ENCODE results near the gene ST6GALNAC4. TPM values are rescaled to one million over a fixed set of nuclear protein-coding genes. Genes with fewer than 3 reads are reported as not detected.

ST6GALNAC4 gene
- polyA plus RNA-seq, 1 donor (not counting 4 experiments of a cell fraction or from before 2014, with no cell fraction given) = 5.8 TPM

- no peak overlapping the region for H3K4me3 ChIP-seq (ENCODE audit: control insufficient read depth in 2 of 3, extremely low read depth in 1 of 3, insufficient read depth in 2 of 3, low read depth in 1 of 3, low read length in 3 of 3)
These were observed 23.4 kb downstream of the ST6GALNAC4 start for GRCh38 chr9:127893392-127893791.

GRCh38 chr9:127892831-127893230 lies 24.0 kb downstream of the ST6GALNAC4 start:
- Histone ChIP-seq H3K4me3 (ENCODE audit: control insufficient read depth in 2 of 3, extremely low read depth in 1 of 3, insufficient read depth in 2 of 3, low read depth in 1 of 3, low read length in 3 of 3) (no peak overlapping the region), H4K20me1 (ENCODE audit: control insufficient read depth, extremely low read depth, insufficient read depth, low read length) (no peaks in the 10 kb centered on the region), H3K9me1 (ENCODE audit: control insufficient read depth, extremely low read depth, insufficient read depth, low read length) (no peaks in the 10 kb centered on the region), H3K27me3 (ENCODE audit: control insufficient read depth, extremely low read depth, insufficient read depth, low read length) (no peaks in the 10 kb centered on the region), H3K4me1 (ENCODE audit: control insufficient read depth, extremely low read depth, insufficient read depth, low read length) (no peaks in the 10 kb centered on the region), H3K9ac (ENCODE audit: control insufficient read depth, extremely low read depth, insufficient read depth, low read length) (no peak overlapping the region), H3K79me2 (ENCODE audit: control insufficient read depth, insufficient read depth, low read length) (peaks cover under 1% of the 10 kb centered on the region), H3K4me2 (ENCODE audit: control insufficient read depth, extremely low read depth, insufficient read depth, low read depth, low read length) (no peak overlapping the region), H3K27ac (ENCODE audit: control insufficient read depth, insufficient read depth, low read length) (no peak overlapping the region), H3K36me3 (ENCODE audit: control insufficient read depth in 2 of 2, extremely low read depth in 1 of 2, insufficient read depth in 2 of 2, low read length in 2 of 2) (peaks cover 31 to 32% of the 10 kb centered on the region in 2 experiments), H2AFZ (ENCODE audit: control insufficient read depth, low read length) (no peak overlapping the region), H3K9me3 (ENCODE audit: control insufficient read depth, low read depth, low read length) (peaks cover 13% of the 10 kb centered on the region)
- FAIRE-seq = no peak
- no peak for DNase-seq (ENCODE audit: low read depth, low spot score)
- TF ChIP-seq EZH2 (IDR thresholded peaks at IDR 0.05; ENCODE audit: low read length) = no peak
- dilution Hi-C loops (cut with MboI; ENCODE audit: extremely low pct_ligation_motif_present, low sequenced_read_pairs) = no loop called here

More at GRCh38 chr9:127893392-127893791, 23.4 kb downstream of the ST6GALNAC4 start:
- no peak overlapping the region for H3K4me2 ChIP-seq (ENCODE audit: control insufficient read depth, extremely low read depth, insufficient read depth, low read depth, low read length)
- TF ChIP-seq EZH2 (IDR thresholded peaks at IDR 0.05; ENCODE audit: low read length) (no peak), CTCF (optimal IDR thresholded peaks at IDR 0.05 in 1 of 3, IDR thresholded peaks at IDR 0.05 in 1 of 3, conservative IDR thresholded peaks at IDR 0.05 in 1 of 3; ENCODE audit: extremely low read depth in 1 of 3, insufficient read depth in 2 of 3, low read length in 3 of 3) (no peak)
- H3K9me3 ChIP-seq (ENCODE audit: control insufficient read depth, low read depth, low read length) = peaks cover 13% of the 10 kb centered on the region
- peaks cover 2% of the 10 kb centered on the region for H3K4me1 ChIP-seq (ENCODE audit: control insufficient read depth, extremely low read depth, insufficient read depth, low read length)
- H3K79me2 ChIP-seq (ENCODE audit: control insufficient read depth, insufficient read depth, low read length) = peaks cover 2% of the 10 kb centered on the region
- FAIRE-seq = no peak
- no peak for DNase-seq (ENCODE audit: low read depth, low spot score)
- no peaks in the 10 kb centered on the region for H3K27me3 ChIP-seq (ENCODE audit: control insufficient read depth, extremely low read depth, insufficient read depth, low read length)
- H3K9me1 ChIP-seq (ENCODE audit: control insufficient read depth, extremely low read depth, insufficient read depth, low read length) = no peaks in the 10 kb centered on the region
- no peak overlapping the region for H3K27ac ChIP-seq (ENCODE audit: control insufficient read depth, insufficient read depth, low read length)
- no peak overlapping the region for H2AFZ ChIP-seq (ENCODE audit: control insufficient read depth, low read length)
- H4K20me1 ChIP-seq (ENCODE audit: control insufficient read depth, extremely low read depth, insufficient read depth, low read length) = no peaks in the 10 kb centered on the region
- no peak overlapping the region for H3K9ac ChIP-seq (ENCODE audit: control insufficient read depth, extremely low read depth, insufficient read depth, low read length)
- dilution Hi-C loops (cut with MboI; ENCODE audit: extremely low pct_ligation_motif_present, low sequenced_read_pairs) = no loop called here
- H3K36me3 ChIP-seq (ENCODE audit: control insufficient read depth in 2 of 2, extremely low read depth in 1 of 2, insufficient read depth in 2 of 2, low read length in 2 of 2) = peaks cover 31 to 32% of the 10 kb centered on the region in 2 experiments

DNA sequence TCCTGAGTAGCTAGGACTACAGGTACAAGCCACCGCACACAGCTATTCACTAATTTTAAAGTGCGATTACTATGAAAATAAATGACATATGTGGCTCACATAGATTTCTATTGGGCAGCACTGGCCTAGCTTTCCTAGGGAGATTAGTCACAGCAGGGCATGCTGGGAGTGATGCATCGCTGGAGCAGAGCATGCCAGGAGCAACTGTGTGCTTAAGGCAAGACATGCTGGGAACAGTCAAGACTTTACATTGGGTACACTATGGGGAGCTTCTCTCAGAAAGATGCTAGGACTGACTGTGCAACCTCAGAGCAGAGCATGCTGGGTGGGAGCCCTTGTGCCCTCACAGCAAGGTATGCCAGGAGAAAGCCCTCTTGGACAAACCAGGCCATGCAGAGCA lies 26.8 kb downstream of the ST6GALNAC4 start:
- dilution Hi-C loops (cut with MboI; ENCODE audit: extremely low pct_ligation_motif_present, low sequenced_read_pairs) = no loop called here
- FAIRE-seq = no peak
- H3K36me3 ChIP-seq (ENCODE audit: control insufficient read depth in 2 of 2, extremely low read depth in 1 of 2, insufficient read depth in 2 of 2, low read length in 2 of 2) = peaks cover 30 to 40% of the 10 kb centered on the region in 2 experiments

More for the DNA sequence above, 26.8 kb downstream of the ST6GALNAC4 start:
- Histone ChIP-seq H3K4me1 (ENCODE audit: control insufficient read depth, extremely low read depth, insufficient read depth, low read length) (no peaks in the 10 kb centered on the region), H3K27ac (ENCODE audit: control insufficient read depth, insufficient read depth, low read length) (no peak overlapping the region), H3K9me1 (ENCODE audit: control insufficient read depth, extremely low read depth, insufficient read depth, low read length) (no peaks in the 10 kb centered on the region), H4K20me1 (ENCODE audit: control insufficient read depth, extremely low read depth, insufficient read depth, low read length) (no peaks in the 10 kb centered on the region), H3K79me2 (ENCODE audit: control insufficient read depth, insufficient read depth, low read length) (no peaks in the 10 kb centered on the region), H3K4me3 (ENCODE audit: control insufficient read depth in 2 of 3, extremely low read depth in 1 of 3, insufficient read depth in 2 of 3, low read depth in 1 of 3, low read length in 3 of 3) (no peak overlapping the region), H3K9me3 (ENCODE audit: control insufficient read depth, low read depth, low read length) (peaks cover 13% of the 10 kb centered on the region), H3K27me3 (ENCODE audit: control insufficient read depth, extremely low read depth, insufficient read depth, low read length) (no peaks in the 10 kb centered on the region), H3K4me2 (ENCODE audit: control insufficient read depth, extremely low read depth, insufficient read depth, low read depth, low read length) (no peak overlapping the region), H2AFZ (ENCODE audit: control insufficient read depth, low read length) (no peak overlapping the region), H3K9ac (ENCODE audit: control insufficient read depth, extremely low read depth, insufficient read depth, low read length) (no peak overlapping the region)
- no peak for TF ChIP-seq EZH2 (IDR thresholded peaks at IDR 0.05; ENCODE audit: low read length)
- TF ChIP-seq CTCF (optimal IDR thresholded peaks at IDR 0.05 in 1 of 3, IDR thresholded peaks at IDR 0.05 in 1 of 3, conservative IDR thresholded peaks at IDR 0.05 in 1 of 3; ENCODE audit: extremely low read depth in 1 of 3, insufficient read depth in 2 of 3, low read length in 3 of 3) = no peak
- DNase-seq (ENCODE audit: low read depth, low spot score) = no peak
